Endothelial cell of umbilical vein (primary cell): ENCODE measurements around the gene TRNAU1AP. TPM values are rescaled to one million over a fixed set of nuclear protein-coding genes. Genes with fewer than 3 reads are reported as not detected.
A peak's percentile ranks its signal among the peaks of the same experiment; 100 is the strongest.
"Not testable (repeated sequence)": the region's sequence is repeated elsewhere in the genome, so short reads cannot be mapped to it uniquely, and the experiment has no call there.

Source experiments
- BruUV-seq: library from RNA; stranded (reverse); fragments of 400-500 nt; replicated peaks from 2 replicates; lab custom pipeline; 2021; lab: Mats Ljungman, UMichigan
- CTCF ChIA-PET: fragments of 300-600, 350-600 bp; sonication (Branson Sonifier 250); formaldehyde crosslinking; loops from one replicate; lab custom pipeline; 2021; ENCODE audit warnings: antibody characterized with exemption, inconsistent platforms; lab: Charles Lee
- POLR2A ChIA-PET: fragments of 300-600, 350-600 bp; sonication (Branson Sonifier 250); formaldehyde crosslinking; loops from one replicate; lab custom pipeline; 2021; ENCODE audit warnings: antibody characterized with exemption, inconsistent platforms; lab: Charles Lee
- DNase-seq: peaks from one replicate; pipeline ENCODE4 v3.0.0-alpha.2; 2011; ENCODE audit warnings: low read depth, low spot score
- FAIRE-seq: peaks from 2 replicates; lab custom pipeline; 2011; peaks lifted over from hg19 to GRCh38; lab: Jason Lieb, UNC
- H2AFZ ChIP-seq: 2 replicates; pipeline ENCODE4 v1.6.0; 2012; ENCODE audit warnings: low read depth, low read length, control low read depth, inconsistent platforms
- H3K27ac ChIP-seq: 2 replicates; pipeline ENCODE4 v1.5.1; 2011; ENCODE audit warnings: low read depth, mild to moderate bottlenecking, control low read depth, low read length, moderate library complexity; ENCODE audit not compliant: insufficient read depth
- H3K27me3 ChIP-seq, 2 experiments: 2 replicates each; pipeline versions ENCODE4 v1.6.0 to v1.6.1; 2011; ENCODE audit warnings: low read length in 2 of 2, mixed read lengths in 1 of 2; ENCODE audit not compliant: control insufficient read depth in 2 of 2, insufficient read depth in 2 of 2
- H3K36me3 ChIP-seq, 2 experiments: 2 replicates in 1 of 2; 3 replicates in 1 of 2; pipeline ENCODE4 v1.5.1; 2011; ENCODE audit warnings: low read length in 2 of 2, mild to moderate bottlenecking in 1 of 2, moderate library complexity in 1 of 2; ENCODE audit not compliant: control insufficient read depth in 2 of 2, insufficient read depth in 2 of 2; ENCODE audit errors: extremely low read depth in 1 of 2
- H3K4me1 ChIP-seq: 3 replicates; pipeline ENCODE4 v1.5.1; 2011; ENCODE audit warnings: mild to moderate bottlenecking, low read length; ENCODE audit not compliant: control insufficient read depth, insufficient read depth; ENCODE audit errors: extremely low read depth
- H3K4me2 ChIP-seq: 2 replicates; pipeline ENCODE4 v1.6.1; 2011; ENCODE audit warnings: low read length, control low read depth, mixed read lengths; ENCODE audit not compliant: insufficient read depth
- H3K4me3 ChIP-seq, 3 experiments: fragments of 200-600 bp in 1 of 3; sonication (generic), shearing (Covaris generic) in 1 of 3; replicated peaks in 1 of 3; 2 replicates each; pipeline ENCODE4 v1.5.1; 2011 to 2016; ENCODE audit warnings: control low read depth in 3 of 3, low read length in 3 of 3, mild to moderate bottlenecking in 2 of 3, inconsistent platforms in 1 of 3, low read depth in 1 of 3, moderate library complexity in 1 of 3; ENCODE audit not compliant: insufficient read depth in 1 of 3
- H3K79me2 ChIP-seq: 2 replicates; pipeline ENCODE4 v1.6.0; 2012; ENCODE audit warnings: low read length, inconsistent platforms; ENCODE audit not compliant: control insufficient read depth, insufficient read depth
- H3K9ac ChIP-seq: replicated peaks from 2 replicates; pipeline ENCODE3; 2011; ENCODE audit warnings: low read length, control low read depth; ENCODE audit not compliant: insufficient read depth; ENCODE audit errors: extremely low read depth
- H3K9me1 ChIP-seq: replicated peaks from 3 replicates; pipeline ENCODE4 v1.6.0; 2011; ENCODE audit warnings: mild to moderate bottlenecking, low read length; ENCODE audit not compliant: control insufficient read depth, insufficient read depth; ENCODE audit errors: extremely low read depth
- H3K9me3 ChIP-seq: replicated peaks from 2 replicates; pipeline ENCODE4 v1.5.1; 2012; ENCODE audit warnings: low read length, inconsistent platforms; ENCODE audit not compliant: control insufficient read depth, insufficient read depth
- H4K20me1 ChIP-seq: replicated peaks from 2 replicates; pipeline ENCODE3; 2011; ENCODE audit warnings: mild to moderate bottlenecking, low read length; ENCODE audit not compliant: control insufficient read depth, insufficient read depth; ENCODE audit errors: extremely low read depth
- dilution Hi-C: fragments of 300-500 bp; cut with MboI; formaldehyde crosslinking; loops from one replicate; pipeline ENCODE4 v1.15.0; 2019; ENCODE audit warnings: low sequenced_read_pairs; ENCODE audit not compliant: extremely low pct_ligation_motif_present
- intact Hi-C: fragments of 100-400 bp; cut with micrococcal nuclease; formaldehyde crosslinking; loops from one replicate; pipeline ENCODE4 v1.10.0; 2022
- polyA plus RNA-seq, 4 experiments: library from polyadenylated mRNA; depleted of rRNA in 3 of 4; stranded (reverse) in 3 of 4; unstranded in 1 of 4; fragments of >200 nt; gene quantifications; 2 replicates each; pipeline versions ENCODE4 v1.2.1 to v1.2.3, GENCODE V29; 2011 to 2012; ENCODE audit warnings: missing spikeins in 1 of 4
- total RNA-seq: library from RNA; stranded (reverse); gene quantifications from 2 replicates; pipeline ENCODE4 v1.2.3, GENCODE V29; 2021

TRNAU1AP gene
- total and polyA plus RNA-seq, 2 donors (not counting 3 experiments of a cell fraction or from before 2014, with no cell fraction given): 32.7 to 46.2 TPM

GRCh38 chr1:28593988-28594356 is 41.1 kb downstream of the TRNAU1AP start:
- FAIRE-seq, H3K9me3 ChIP-seq, H3K79me2 ChIP-seq, H3K27ac ChIP-seq, H3K27me3 ChIP-seq, H3K36me3 ChIP-seq, POLR2A ChIA-PET, H4K20me1 ChIP-seq, H3K9me1 ChIP-seq, H2AFZ ChIP-seq, BruUV-seq, H3K4me2 ChIP-seq, DNase-seq, intact Hi-C loops, H3K4me1 ChIP-seq, H3K4me3 ChIP-seq, dilution Hi-C loops, H3K9ac ChIP-seq: not testable (repeated sequence)
- CTCF ChIA-PET: interaction anchor here (0.7 to 1.9 kb wide), 2 partner anchors 9 kb away, joined by 3 to 10 read pairs; no protein-coding TSS in a partner anchor

GRCh38 chr1:28594686-28595411 is 42.0 kb downstream of the TRNAU1AP start:
- H3K9me1 ChIP-seq, BruUV-seq, H3K36me3 ChIP-seq, H3K9me3 ChIP-seq, H3K27me3 ChIP-seq, H3K9ac ChIP-seq, intact Hi-C loops, H2AFZ ChIP-seq, dilution Hi-C loops, H3K4me3 ChIP-seq, H3K4me2 ChIP-seq, H3K79me2 ChIP-seq, H4K20me1 ChIP-seq, DNase-seq, H3K4me1 ChIP-seq, H3K27ac ChIP-seq: not testable (repeated sequence)
- ChIA-PET CTCF (interaction anchor here (0.7 kb wide), 1 partner anchor 8 kb away, joined by 3 read pairs; no protein-coding TSS in a partner anchor), POLR2A (interaction anchor here (0.7 to 1.0 kb wide), 2 partner anchors 13 to 77 kb away, joined by 3 to 4 read pairs; no protein-coding TSS in a partner anchor)
- FAIRE-seq: peak; percentile 55
